Colonic mucosa (tissue), 4 donors: ENCODE results near the gene EZH2. TPM values are rescaled to one million over a fixed set of nuclear protein-coding genes. Genes with fewer than 3 reads are reported as not detected.
A peak's percentile ranks its signal among the peaks of the same experiment; 100 is the strongest.

Experiments used
- DNase-seq: peaks from one replicate; pipeline ENCODE4 v3.0.0-alpha.2; 2020
- H3K27ac ChIP-seq: fragments of 200-600 bp; one replicate; pipeline ENCODE4 v1.8.0; 2021
- H3K27me3 ChIP-seq: fragments of 200-600 bp; one replicate; pipeline ENCODE4 v1.8.0; 2021
- H3K36me3 ChIP-seq: fragments of 200-600 bp; one replicate; pipeline ENCODE4 v1.8.0; 2021
- H3K4me1 ChIP-seq: fragments of 200-600 bp; one replicate; pipeline ENCODE4 v1.8.0; 2021; ENCODE audit warnings: mild to moderate bottlenecking
- H3K4me3 ChIP-seq: fragments of 200-600 bp; one replicate; pipeline ENCODE4 v1.8.0; 2021
- H3K9ac ChIP-seq, 2 donors: one replicate each; pipeline ENCODE4 v1.7.0; 2013; ENCODE audit warnings: control low read depth in 2 of 2, low read depth in 2 of 2, low read length in 2 of 2
- H3K9me3 ChIP-seq: fragments of 200-600 bp; one replicate; pipeline ENCODE4 v1.8.0; 2021
- CTCF ChIP-seq: fragments of 200-600 bp; IDR thresholded peaks from one replicate; pipeline ENCODE4 v1.8.0; 2022; ENCODE audit warnings: antibody characterized with exemption, mild to moderate bottlenecking
- intact Hi-C: fragments of 100-400 bp; cut with DNase I; formaldehyde crosslinking; loops from one replicate; pipeline ENCODE4 v1.14.1; 2022
- total RNA-seq, 2 donors: library from RNA; stranded (reverse); fragmentation: NEBNext Ultra II Directional in 1 of 2; extraction: Animal tissue kit (Norgen Biotek cat#: 25700) in 1 of 2; gene quantifications; one replicate each; pipeline ENCODE4 v1.2.1, GENCODE V29; 2021
- donor health status: healthy.
- donor health status: DM: no; HTN: no; CAD: no.
- donor health status: DM: no; HTN: no; CAD: no.

The EZH2 gene
- total RNA-seq, 2 donors from 2014 or later, result 13.4 to 31.7 TPM

DNA sequence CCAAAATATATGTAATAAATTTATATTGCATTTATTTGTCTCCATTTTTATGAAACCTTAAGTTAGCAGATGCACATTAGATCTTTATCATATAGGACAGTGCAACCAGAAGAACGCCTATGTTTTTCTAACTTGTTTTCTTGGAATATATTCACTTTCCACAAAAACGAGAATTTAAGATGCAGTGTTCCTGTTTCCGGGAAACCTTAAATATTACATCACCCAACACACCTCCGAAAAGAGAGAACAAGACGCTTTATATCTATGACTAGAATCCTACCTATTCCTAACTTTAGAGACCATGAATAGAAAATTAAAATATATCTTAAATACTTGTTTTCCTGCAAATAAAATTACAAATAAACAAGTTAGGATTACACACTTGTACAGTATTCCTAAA, 1.9 kb downstream of the EZH2 start:
- DNase-seq, result no peak
- H3K9me3 ChIP-seq, result no peaks in the 10 kb centered on the region
- H3K9ac ChIP-seq, result no peak overlapping the region
- H3K4me3 ChIP-seq, result peak overlapping the region; percentile 72
- intact Hi-C loops, result no loop called here
- H3K27me3 ChIP-seq, result no peaks in the 10 kb centered on the region
- no peak for TF ChIP-seq CTCF
- H3K4me1 ChIP-seq, result peaks cover 5% of the 10 kb centered on the region
- H3K27ac ChIP-seq, result no peak overlapping the region
- H3K36me3 ChIP-seq, result no peaks in the 10 kb centered on the region

DNA sequence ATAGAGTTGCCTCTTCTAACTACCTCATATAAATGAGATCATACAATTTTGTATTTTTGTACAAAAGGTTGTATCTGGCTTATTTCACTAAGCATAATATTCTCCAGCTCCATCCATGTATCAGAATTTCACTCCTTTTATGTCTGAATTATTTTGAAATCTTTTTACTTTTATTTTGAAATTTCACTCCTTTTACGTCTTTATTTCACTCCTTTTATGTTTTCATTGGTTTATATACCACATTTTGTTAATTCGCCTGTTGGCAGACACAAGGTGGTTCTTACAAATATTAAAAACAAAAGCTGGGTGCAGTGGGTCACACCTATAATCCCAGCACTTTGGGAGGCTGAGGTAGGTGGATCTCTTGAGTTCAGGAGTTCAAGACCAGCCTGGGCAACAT, 5.8 kb downstream of the EZH2 start:
- H3K27ac ChIP-seq, result no peak overlapping the region
- no peaks in the 10 kb centered on the region for H3K27me3 ChIP-seq
- intact Hi-C loops, result no loop called here
- no peaks in the 10 kb centered on the region for H3K36me3 ChIP-seq
- peaks cover 5% of the 10 kb centered on the region for H3K4me1 ChIP-seq
- H3K4me3 ChIP-seq, result no peak overlapping the region
- no peak for TF ChIP-seq CTCF
- no peak overlapping the region for H3K9ac ChIP-seq
- DNase-seq, result no peak
- H3K9me3 ChIP-seq, result no peaks in the 10 kb centered on the region

- H3K4me1 ChIP-seq, result peaks cover 2% of the 10 kb centered on the region
- no peaks in the 10 kb centered on the region for H3K9me3 ChIP-seq
- H3K4me3 ChIP-seq, result no peak overlapping the region
- no peak overlapping the region for H3K9ac ChIP-seq
- intact Hi-C loops, result no loop called here
- no peak for TF ChIP-seq CTCF
- no peaks in the 10 kb centered on the region for H3K27me3 ChIP-seq
- H3K36me3 ChIP-seq, result no peaks in the 10 kb centered on the region
- no peak for DNase-seq
- H3K27ac ChIP-seq, result no peak overlapping the region
Observed at GRCh38 chr7:148877517-148877916, 6.6 kb downstream of the EZH2 start.

GRCh38 chr7:148872188-148872587, 11.9 kb downstream of the EZH2 start:
- H3K36me3 ChIP-seq, result no peaks in the 10 kb centered on the region
- no peak overlapping the region for H3K27ac ChIP-seq
- H3K27me3 ChIP-seq, result no peaks in the 10 kb centered on the region
- H3K9ac ChIP-seq, result no peak overlapping the region
- no peaks in the 10 kb centered on the region for H3K4me1 ChIP-seq
- no peak overlapping the region for H3K4me3 ChIP-seq
- DNase-seq, result no peak
- H3K9me3 ChIP-seq, result no peaks in the 10 kb centered on the region
- intact Hi-C loops, result no loop called here
- no peak for TF ChIP-seq CTCF

- Histone ChIP-seq H3K36me3 (no peaks in the 10 kb centered on the region), H3K9ac (no peak overlapping the region), H3K27me3 (no peaks in the 10 kb centered on the region), H3K4me1 (no peaks in the 10 kb centered on the region), H3K27ac (no peak overlapping the region), H3K4me3 (no peak overlapping the region), H3K9me3 (no peaks in the 10 kb centered on the region)
- intact Hi-C loops, result no loop called here
- no peak for DNase-seq
- TF ChIP-seq CTCF, result no peak
Observed at GRCh38 chr7:148871551-148871950, 12.5 kb downstream of the EZH2 start.

DNA sequence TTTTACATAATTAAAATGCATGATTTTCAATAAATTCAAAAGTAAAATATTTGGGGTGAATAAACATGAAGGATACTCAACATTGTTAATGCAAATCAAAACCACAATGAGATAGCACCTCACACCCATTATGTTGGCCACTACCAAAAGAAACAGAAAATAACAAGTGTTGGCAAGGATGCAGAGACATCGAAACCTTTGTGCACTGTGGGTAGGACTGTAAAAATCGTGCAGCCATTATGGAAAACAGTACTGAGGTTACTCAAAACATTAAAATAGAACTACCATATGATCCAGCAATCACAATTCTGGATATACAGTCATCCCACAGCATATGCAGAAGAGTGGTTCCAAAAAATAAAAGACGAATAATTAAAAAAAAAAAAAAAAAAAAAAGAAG, 13.1 kb downstream of the EZH2 start:
- Histone ChIP-seq H3K36me3 (no peaks in the 10 kb centered on the region), H3K27ac (no peak overlapping the region), H3K27me3 (no peaks in the 10 kb centered on the region), H3K9ac (no peak overlapping the region), H3K9me3 (no peaks in the 10 kb centered on the region), H3K4me1 (no peaks in the 10 kb centered on the region), H3K4me3 (no peak overlapping the region)
- DNase-seq, result no peak
- no peak for TF ChIP-seq CTCF
- intact Hi-C loops, result no loop called here
